Measurements from ENCODE around the gene DNAJC18. TPM values are rescaled to one million over a fixed set of nuclear protein-coding genes. Genes with fewer than 3 reads are reported as not detected.

The DNAJC18 gene
- total and polyA plus RNA-seq, 2 of the 4 experiments (the other 2 are of a cell fraction), result 8.5 to 11.1 TPM

DNA sequence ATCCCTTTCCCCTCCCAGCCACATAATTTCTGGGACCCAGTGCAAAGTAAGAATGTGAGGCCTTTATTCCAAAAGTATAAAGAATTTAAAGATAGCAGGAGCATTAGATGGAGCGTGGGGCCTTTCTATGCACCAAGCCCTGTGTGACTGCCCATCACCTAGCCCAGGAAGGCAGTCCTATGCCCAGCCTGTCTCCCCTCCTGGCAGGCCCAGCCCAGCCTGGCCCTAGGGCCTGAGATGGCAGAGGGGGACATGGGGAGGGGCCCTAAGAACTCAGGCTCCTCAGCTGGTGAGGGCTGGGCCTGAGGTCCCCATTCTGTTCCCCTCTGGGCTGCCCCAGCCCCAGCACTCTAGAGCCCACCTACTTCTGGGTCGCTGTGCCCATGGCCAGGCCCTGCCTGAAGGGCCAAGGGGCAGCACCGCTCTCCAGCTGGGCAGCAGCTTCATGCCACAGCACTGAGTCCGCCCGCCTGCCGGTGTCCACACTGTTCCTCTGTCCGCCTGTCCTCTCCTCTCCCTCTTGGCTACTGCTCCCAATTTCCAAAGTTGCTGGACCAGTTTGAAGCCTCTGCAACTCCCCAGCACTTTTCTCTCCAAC, 55.2 kb downstream of the DNAJC18 start:
- in situ Hi-C loops (cut with MboI; ENCODE audit: low sequenced_read_pairs), result no loop called here
- no peak overlapping the region for H2BK120ac ChIP-seq (ENCODE audit: low read depth, low read length)
- POLR2A ChIA-PET (ENCODE audit: unreplicated experiment), result no interaction called here
- H2BK20ac ChIP-seq (ENCODE audit: low read depth, low read length), result no peak overlapping the region
- no peak overlapping the region for H3K14ac ChIP-seq (replicated peaks; ENCODE audit: low read depth, low read length)
- H4K5ac ChIP-seq (ENCODE audit: low read depth, low read length), result no peak overlapping the region
- H3K36me3 ChIP-seq (ENCODE audit: control insufficient read depth, insufficient read depth, low read length), result no peaks in the 10 kb centered on the region
- no peak for DNase-seq
- no peak overlapping the region for H2BK15ac ChIP-seq (ENCODE audit: low read depth, low read length)
- H2BK5ac ChIP-seq (ENCODE audit: low read depth, low read length, poor library complexity, severe bottlenecking), result no peak overlapping the region
- intact Hi-C loops (cut with micrococcal nuclease), result no loop called here
- no peak overlapping the region for H3K18ac ChIP-seq (ENCODE audit: low read depth, low read length)
- no peak overlapping the region for H3K56ac ChIP-seq (ENCODE audit: extremely low read depth, insufficient read depth, low read length)
- no TSS peak for BruUV-seq (replicated peaks)
- no peak overlapping the region for H2AK9ac ChIP-seq (replicated peaks; ENCODE audit: low read depth, low read length, poor library complexity)
- ATAC-seq (ENCODE audit: low read depth), result no peak
- H3K4me2 ChIP-seq (ENCODE audit: low read depth, low read length), result no peak overlapping the region
- TF ChIP-seq CEBPB (IDR thresholded peaks at IDR 0.05; ENCODE audit: low read depth, low read length), result no peak
- TF ChIP-seq, protein P1, sequence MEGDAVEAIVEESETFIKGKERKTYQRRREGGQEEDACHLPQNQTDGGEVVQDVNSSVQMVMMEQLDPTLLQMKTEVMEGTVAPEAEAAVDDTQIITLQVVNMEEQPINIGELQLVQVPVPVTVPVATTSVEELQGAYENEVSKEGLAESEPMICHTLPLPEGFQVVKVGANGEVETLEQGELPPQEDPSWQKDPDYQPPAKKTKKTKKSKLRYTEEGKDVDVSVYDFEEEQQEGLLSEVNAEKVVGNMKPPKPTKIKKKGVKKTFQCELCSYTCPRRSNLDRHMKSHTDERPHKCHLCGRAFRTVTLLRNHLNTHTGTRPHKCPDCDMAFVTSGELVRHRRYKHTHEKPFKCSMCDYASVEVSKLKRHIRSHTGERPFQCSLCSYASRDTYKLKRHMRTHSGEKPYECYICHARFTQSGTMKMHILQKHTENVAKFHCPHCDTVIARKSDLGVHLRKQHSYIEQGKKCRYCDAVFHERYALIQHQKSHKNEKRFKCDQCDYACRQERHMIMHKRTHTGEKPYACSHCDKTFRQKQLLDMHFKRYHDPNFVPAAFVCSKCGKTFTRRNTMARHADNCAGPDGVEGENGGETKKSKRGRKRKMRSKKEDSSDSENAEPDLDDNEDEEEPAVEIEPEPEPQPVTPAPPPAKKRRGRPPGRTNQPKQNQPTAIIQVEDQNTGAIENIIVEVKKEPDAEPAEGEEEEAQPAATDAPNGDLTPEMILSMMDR (conservative IDR thresholded peaks at IDR 0.05; ENCODE audit: low read depth, low read length), result no peak
- H4K20me1 ChIP-seq (ENCODE audit: insufficient read depth, low read length), result no peaks in the 10 kb centered on the region
- no peaks in the 10 kb centered on the region for H3K27me3 ChIP-seq (ENCODE audit: control insufficient read depth, insufficient read depth, low read length)
- no peak overlapping the region for H3K9ac ChIP-seq (ENCODE audit: low read depth, low read length)
- H3K4me1 ChIP-seq (ENCODE audit: control insufficient read depth, insufficient read depth, low read length), result peaks cover 5% of the 10 kb centered on the region; the same call in 1 of the 2 replicates
- H3K79me1 ChIP-seq (ENCODE audit: low read depth in 1 of 2, low read length in 2 of 2), result no peaks in the 10 kb centered on the region
- 92% methylated on average over 2 of the region's 7 CpGs; no CpG with 5 or more reads in 1 of the 2 experiments for WGBS, 2 experiments (ENCODE audit: extremely low coverage in 2 of 2, insufficient read length in 1 of 2)
- no peak overlapping the region for H3K27ac ChIP-seq (ENCODE audit: insufficient read depth, low read length)
- no peak overlapping the region for H3K4ac ChIP-seq (ENCODE audit: low read depth, low read length)
- no peaks in the 10 kb centered on the region for H3K9me1 ChIP-seq (ENCODE audit: insufficient read depth, low read length)
- H3K9me3 ChIP-seq (ENCODE audit: control insufficient read depth, insufficient read depth, low read length), result no peaks in the 10 kb centered on the region
- dilution Hi-C loops (cut with HindIII; ENCODE audit: low sequenced_read_pairs, unreplicated experiment), result no loop called here
- no peak overlapping the region for H4K8ac ChIP-seq (ENCODE audit: low read depth in 2 of 2, low read length in 2 of 2)
- no peak overlapping the region for H4K91ac ChIP-seq (ENCODE audit: insufficient read depth, low read depth, low read length)
- CTCF ChIA-PET, result no interaction called here
- no peak overlapping the region for H2AFZ ChIP-seq (replicated peaks; ENCODE audit: low read length, poor library complexity)
- H3K4me3 ChIP-seq (ENCODE audit: insufficient read depth, low read depth, low read length), result no peak overlapping the region
- H2AK5ac ChIP-seq (ENCODE audit: low read depth, low read length), result no peak overlapping the region
- H3K23ac ChIP-seq (ENCODE audit: low read depth, low read length), result no peak overlapping the region
